Chondrocyte (in vitro differentiated cells): ENCODE measurements around the gene GMEB2. TPM values are rescaled to one million over a fixed set of nuclear protein-coding genes. Genes with fewer than 3 reads are reported as not detected.

Source experiments
- DNase-seq: peaks from one replicate; pipeline ENCODE4 v3.0.0; 2021; ENCODE audit warnings: mixed read lengths, low spot score
- H3K27ac Mint-ChIP-seq: one replicate; pipeline ENCODE4 v1.8.0; 2021; ENCODE audit warnings: mild to moderate bottlenecking, moderate library complexity, mixed read lengths; ENCODE audit not compliant: unreplicated experiment
- H3K27me3 Mint-ChIP-seq: 2 replicates; pipeline ENCODE4 v1.8.0; 2021; ENCODE audit warnings: low read depth, mixed read lengths
- H3K36me3 Mint-ChIP-seq: 2 replicates; pipeline ENCODE4 v1.8.0; 2021; ENCODE audit warnings: low read depth, mixed read lengths
- H3K4me1 Mint-ChIP-seq: 2 replicates; pipeline ENCODE4 v1.8.0; 2021; ENCODE audit warnings: low read depth, mild to moderate bottlenecking, mixed read lengths
- H3K4me3 Mint-ChIP-seq: one replicate; pipeline ENCODE4 v1.8.0; 2021; ENCODE audit warnings: mild to moderate bottlenecking, moderate library complexity, mixed read lengths; ENCODE audit not compliant: unreplicated experiment
- H3K9me3 Mint-ChIP-seq: 2 replicates; pipeline ENCODE4 v1.8.0; 2021; ENCODE audit warnings: low read depth, mixed read lengths
- total RNA-seq: library from RNA; stranded (reverse); gene quantifications from 3 replicates; pipeline ENCODE4 v1.2.1, GENCODE V29; 2021
- TF ChIP-seq, protein P1 (sequence below): fragments of 200-600 bp; sonication (generic); IDR thresholded peaks from 2 replicates; pipeline ENCODE4 v1.5.0; 2021; ENCODE audit warnings: antibody characterized with exemption, mild to moderate bottlenecking, moderate library complexity

Gene GMEB2
- total RNA-seq, 1 donor from 2014 or later: 8.5 TPM

- H3K4me3 Mint-ChIP-seq: no peak overlapping the region
These were observed 81.1 kb downstream of the GMEB2 start for GRCh38 chr20:63545814-63546213.

DNA sequence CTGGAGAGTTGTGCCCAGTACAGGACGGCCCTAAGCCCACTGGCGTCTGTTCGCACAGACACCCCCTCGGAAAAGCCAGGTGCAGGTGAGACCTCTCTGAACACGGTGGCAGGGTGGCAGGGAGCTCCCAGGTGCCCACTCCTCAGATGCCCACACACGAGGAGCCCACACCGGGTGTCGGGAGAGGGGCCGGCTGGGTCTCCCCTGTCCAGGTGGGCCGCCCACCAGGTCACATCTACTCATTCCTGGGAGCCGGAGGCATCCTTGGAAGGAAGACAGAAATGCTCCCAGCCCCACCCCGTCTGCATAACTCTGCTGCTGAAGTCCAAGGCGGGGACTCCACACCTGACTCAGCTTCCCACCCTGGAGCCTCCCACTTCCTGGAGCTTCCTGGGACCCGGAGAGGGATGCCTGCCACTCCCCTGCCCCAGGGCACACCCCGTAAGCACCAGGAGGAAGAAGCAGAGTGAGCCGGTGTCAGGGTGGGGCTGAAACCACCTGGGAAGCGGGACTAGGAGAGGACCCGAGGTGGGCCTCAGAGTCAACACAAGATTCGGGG lies 81.9 kb downstream of the GMEB2 start:
- Mint-ChIP-seq H3K4me1 (no peaks in the 10 kb centered on the region), H3K36me3 (no peaks in the 10 kb centered on the region), H3K9me3 (no peaks in the 10 kb centered on the region), H3K27ac (no peak overlapping the region), H3K4me3 (no peak overlapping the region), H3K27me3 (peaks cover 10% of the 10 kb centered on the region)
- TF ChIP-seq, protein P1, sequence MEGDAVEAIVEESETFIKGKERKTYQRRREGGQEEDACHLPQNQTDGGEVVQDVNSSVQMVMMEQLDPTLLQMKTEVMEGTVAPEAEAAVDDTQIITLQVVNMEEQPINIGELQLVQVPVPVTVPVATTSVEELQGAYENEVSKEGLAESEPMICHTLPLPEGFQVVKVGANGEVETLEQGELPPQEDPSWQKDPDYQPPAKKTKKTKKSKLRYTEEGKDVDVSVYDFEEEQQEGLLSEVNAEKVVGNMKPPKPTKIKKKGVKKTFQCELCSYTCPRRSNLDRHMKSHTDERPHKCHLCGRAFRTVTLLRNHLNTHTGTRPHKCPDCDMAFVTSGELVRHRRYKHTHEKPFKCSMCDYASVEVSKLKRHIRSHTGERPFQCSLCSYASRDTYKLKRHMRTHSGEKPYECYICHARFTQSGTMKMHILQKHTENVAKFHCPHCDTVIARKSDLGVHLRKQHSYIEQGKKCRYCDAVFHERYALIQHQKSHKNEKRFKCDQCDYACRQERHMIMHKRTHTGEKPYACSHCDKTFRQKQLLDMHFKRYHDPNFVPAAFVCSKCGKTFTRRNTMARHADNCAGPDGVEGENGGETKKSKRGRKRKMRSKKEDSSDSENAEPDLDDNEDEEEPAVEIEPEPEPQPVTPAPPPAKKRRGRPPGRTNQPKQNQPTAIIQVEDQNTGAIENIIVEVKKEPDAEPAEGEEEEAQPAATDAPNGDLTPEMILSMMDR: no peak
- no peak for DNase-seq

More at GRCh38 chr20:63545814-63546213, 81.1 kb downstream of the GMEB2 start:
- no peak for DNase-seq
- H3K4me1 Mint-ChIP-seq: no peaks in the 10 kb centered on the region
- no peaks in the 10 kb centered on the region for H3K36me3 Mint-ChIP-seq
- H3K27ac Mint-ChIP-seq: no peak overlapping the region
- H3K9me3 Mint-ChIP-seq: no peaks in the 10 kb centered on the region
- H3K27me3 Mint-ChIP-seq: peaks cover 10% of the 10 kb centered on the region
- TF ChIP-seq, protein P1: no peak

- Mint-ChIP-seq H3K4me3 (no peak overlapping the region), H3K9me3 (no peaks in the 10 kb centered on the region), H3K4me1 (no peaks in the 10 kb centered on the region), H3K36me3 (no peaks in the 10 kb centered on the region), H3K27me3 (peaks cover 9% of the 10 kb centered on the region), H3K27ac (no peak overlapping the region)
- TF ChIP-seq, protein P1: no peak
- DNase-seq: no peak
These were observed 82.5 kb downstream of the GMEB2 start for GRCh38 chr20:63544241-63544957.

DNA sequence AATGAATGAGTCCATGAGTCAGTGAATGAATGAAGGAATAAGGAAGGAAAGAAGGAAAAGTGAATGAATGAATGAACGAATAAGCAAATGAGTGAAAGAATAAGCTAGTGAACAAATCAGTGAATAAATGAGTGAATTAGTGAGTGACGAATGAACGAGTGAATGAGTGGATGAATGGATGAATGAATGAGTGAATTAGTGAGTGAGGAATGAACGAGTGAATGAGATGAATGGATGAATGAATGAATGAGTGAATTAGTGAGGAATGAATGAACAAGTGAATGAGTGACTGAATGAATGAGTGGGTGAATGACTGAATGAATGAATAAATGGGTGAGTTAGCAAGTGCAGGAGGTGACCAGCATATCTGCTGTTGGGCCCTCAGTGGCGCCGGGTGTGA lies 83.2 kb downstream of the GMEB2 start:
- H3K4me1 Mint-ChIP-seq: no peaks in the 10 kb centered on the region

GRCh38 chr20:63543131-63543530 lies 83.8 kb downstream of the GMEB2 start:
- DNase-seq: no peak
- Mint-ChIP-seq H3K4me3 (no peak overlapping the region), H3K27ac (no peak overlapping the region), H3K9me3 (no peaks in the 10 kb centered on the region), H3K27me3 (peaks cover 6% of the 10 kb centered on the region), H3K4me1 (no peaks in the 10 kb centered on the region), H3K36me3 (no peaks in the 10 kb centered on the region)
- TF ChIP-seq, protein P1: no peak

More for the DNA sequence above, 83.2 kb downstream of the GMEB2 start:
- DNase-seq: no peak
- H3K27me3 Mint-ChIP-seq: peaks cover 8% of the 10 kb centered on the region
- no peaks in the 10 kb centered on the region for H3K36me3 Mint-ChIP-seq
- no peaks in the 10 kb centered on the region for H3K9me3 Mint-ChIP-seq
- H3K27ac Mint-ChIP-seq: no peak overlapping the region
- H3K4me3 Mint-ChIP-seq: no peak overlapping the region
- TF ChIP-seq, protein P1: no peak
